T-helper 1 cell treated with Interleukin-12 subunit alpha and Interleukin-12 subunit beta and Interleukin-4 antibody, amounts not matched to agents 30 ng/mL and 1 ng/mL, for 36 hours (primary cell): ENCODE measurements around the gene PVALEF. TPM values are rescaled to one million over a fixed set of nuclear protein-coding genes. Genes with fewer than 3 reads are reported as not detected.
"Not testable (repeated sequence)": the region's sequence is repeated elsewhere in the genome, so short reads cannot be mapped to it uniquely, and the experiment has no call there.

ENCODE experiments used
- intact Hi-C: fragments of 100-400 bp; cut with micrococcal nuclease; formaldehyde crosslinking; loops from one replicate; pipeline ENCODE4 v1.15.1; 2024
- total RNA-seq: library from RNA; stranded (reverse); gene quantifications from 2 replicates; pipeline ENCODE4 v1.2.3, GENCODE V29; 2022

The PVALEF gene
- total RNA-seq, 1 donor from 2014 or later: not detected

DNA sequence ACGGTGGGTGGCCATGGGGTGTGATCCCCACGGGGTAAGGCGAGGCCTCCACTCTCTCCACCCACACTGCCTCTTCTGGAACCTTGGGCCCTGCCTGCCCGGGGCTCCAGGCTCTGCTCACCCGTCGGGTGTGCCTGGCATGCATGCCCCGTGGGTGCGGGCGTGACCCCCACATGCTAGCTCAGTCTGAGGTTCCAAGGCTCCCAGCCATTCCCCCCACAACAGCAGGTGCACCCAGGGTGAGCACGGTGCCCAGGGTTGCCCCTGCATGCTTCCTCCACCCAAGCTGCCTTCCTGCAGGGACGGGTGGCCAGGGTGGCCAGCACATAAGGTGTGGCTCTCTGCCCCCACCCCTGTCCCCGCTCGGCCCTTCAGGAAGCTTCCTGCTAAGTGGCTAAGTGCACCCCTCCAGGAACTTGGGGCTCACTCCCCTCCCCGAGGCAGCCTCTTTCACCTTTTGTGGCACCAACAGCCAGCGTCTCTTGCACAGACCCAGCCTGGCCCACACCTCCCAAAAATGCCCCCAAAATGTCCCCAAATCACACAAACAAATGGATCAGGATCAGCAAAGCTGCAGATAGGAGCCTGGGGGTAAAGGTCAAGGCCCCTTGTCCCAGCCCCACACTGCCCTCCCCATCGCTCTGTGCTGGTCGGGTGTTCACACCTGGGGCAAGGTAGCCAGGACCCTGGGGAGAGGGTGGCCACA lies 21.4 kb upstream of the PVALEF start:
- intact Hi-C loops: no loop called here

DNA sequence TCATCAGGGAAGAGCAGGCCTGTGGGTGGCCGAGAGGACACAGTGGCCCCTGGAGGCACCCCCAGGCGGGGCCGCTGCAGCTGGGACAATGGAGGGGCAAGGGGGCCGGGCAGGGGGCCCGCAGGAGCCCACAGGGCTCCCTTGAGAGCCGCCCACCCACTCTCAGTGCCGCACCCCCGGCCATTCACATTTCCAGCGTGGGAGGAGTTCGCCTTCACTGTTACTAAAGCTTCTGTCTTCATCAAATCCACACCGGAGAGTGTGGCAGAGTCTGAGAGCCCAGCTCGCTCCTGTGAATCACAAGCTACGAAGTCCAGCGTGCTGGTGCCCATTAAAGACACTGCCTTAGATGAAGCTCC lies 20.9 kb upstream of the PVALEF start:
- intact Hi-C loops: no loop called here

DNA sequence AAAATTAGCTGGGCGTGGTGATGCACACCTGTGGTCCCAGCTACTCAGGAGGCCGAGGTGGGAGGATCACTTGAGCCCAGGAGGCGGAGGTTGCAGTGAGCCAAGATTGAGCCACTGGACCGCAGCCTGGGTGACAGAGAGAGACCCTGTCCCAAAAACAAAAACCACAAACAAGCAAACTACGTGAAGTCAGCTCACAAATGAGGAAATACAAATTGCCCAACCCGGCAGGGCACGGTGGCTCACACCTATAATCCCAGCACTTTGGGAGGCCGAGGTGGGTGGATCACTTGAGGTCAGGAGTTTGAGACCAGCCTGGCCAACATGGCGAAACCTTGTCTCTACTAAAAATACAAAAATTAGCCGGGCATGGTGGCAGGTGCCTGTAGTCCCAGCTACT lies 19.1 kb upstream of the PVALEF start:
- intact Hi-C loops: not testable (repeated sequence)

DNA sequence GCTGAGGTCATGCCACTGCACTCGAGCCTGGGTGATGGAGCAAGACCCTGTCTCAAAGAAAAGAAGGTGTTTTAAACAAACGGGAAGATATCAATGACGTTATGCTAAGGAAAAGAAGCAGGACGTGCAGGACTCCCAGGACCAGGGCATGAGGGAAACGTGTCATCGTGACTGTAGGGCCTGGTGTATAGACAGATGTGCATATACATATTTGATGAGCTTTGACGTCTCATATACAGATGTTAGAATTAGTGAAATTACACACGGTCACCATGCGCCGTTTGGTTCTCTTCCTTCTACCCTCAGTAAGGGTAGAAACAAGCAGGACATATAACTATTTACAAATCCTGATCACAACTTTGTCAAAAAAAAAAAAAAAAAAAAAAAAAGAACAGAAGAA lies 17.6 kb upstream of the PVALEF start:
- intact Hi-C loops: no loop called here

DNA sequence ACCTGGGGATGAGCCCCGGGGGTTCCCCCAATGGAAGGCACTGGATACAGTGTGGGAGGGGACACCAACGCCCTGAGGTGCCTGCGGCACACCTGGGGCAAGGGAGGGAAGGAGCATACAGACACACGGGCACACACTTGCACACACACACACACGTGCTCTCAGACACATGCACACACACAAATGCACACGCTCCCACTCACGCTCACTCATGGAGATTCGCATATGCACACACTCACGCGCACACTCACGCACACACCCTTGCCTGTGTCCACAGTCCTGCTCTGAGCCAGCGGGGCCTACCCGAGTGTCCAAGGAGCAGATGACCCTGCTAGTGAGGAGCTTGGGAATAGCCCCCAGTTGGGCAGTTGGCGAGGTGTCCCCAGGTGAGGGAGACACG lies 16.7 kb upstream of the PVALEF start:
- intact Hi-C loops: no loop called here

DNA sequence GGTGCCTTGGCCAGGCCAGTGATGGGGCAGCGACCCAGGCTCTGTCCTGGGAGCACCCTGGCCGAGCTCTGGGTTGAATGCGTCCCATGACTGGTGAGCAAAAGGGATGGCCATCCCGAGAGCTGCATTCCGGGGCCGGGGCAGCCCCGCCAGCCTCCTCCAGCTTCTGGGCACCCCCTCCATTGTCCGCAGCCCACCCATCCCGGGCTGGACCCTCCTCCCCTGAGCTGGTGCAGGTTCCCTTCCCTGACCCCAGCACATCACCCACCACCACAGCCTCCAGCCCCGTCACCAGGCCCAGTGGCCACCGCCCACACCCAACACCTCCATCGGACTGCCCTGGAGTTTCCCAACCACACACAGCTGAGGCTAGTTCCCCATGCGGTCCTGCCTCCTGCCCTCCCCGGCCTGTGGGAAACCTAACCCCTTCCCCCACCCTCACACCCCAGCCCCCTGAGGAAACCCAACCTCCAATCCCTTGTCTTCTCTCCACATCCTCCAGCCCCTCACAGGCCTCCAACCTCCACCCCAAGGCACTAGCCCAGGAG lies 16.2 kb upstream of the PVALEF start:
- intact Hi-C loops: no loop called here

DNA sequence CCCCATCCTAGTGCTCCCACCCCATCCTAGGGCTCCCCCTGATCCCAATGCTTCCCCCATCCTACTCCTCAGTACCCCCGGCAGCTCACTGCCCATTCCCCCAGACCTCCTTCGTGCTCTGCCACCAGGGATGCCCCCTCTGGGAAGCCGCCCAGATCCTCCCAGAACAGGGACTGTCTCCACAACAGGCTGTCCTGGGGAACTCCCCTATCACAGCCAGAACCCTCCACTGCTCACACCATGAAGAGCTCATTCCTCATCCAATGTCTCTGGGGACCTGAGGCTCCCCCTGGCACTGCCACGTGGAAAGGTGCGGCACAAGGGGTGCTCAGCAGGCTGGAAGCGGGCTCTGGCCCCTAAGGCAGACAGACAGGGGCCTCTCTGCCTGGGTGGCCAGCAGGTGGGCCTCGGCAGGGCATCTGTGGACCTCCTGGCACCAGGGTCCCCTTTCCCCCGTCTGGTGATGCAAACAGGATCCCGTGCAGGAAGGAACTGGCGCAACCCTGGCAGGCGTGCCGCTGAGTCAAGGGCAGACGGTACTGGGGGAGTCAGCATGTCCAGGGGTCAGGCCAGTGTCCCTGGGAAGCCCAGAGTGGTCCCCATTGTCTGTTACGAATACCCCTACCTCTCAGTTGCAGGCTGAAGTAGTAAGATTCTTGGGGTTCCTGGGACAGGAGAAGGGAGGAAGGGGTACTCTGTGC lies 14.8 kb upstream of the PVALEF start:
- intact Hi-C loops: no loop called here

DNA sequence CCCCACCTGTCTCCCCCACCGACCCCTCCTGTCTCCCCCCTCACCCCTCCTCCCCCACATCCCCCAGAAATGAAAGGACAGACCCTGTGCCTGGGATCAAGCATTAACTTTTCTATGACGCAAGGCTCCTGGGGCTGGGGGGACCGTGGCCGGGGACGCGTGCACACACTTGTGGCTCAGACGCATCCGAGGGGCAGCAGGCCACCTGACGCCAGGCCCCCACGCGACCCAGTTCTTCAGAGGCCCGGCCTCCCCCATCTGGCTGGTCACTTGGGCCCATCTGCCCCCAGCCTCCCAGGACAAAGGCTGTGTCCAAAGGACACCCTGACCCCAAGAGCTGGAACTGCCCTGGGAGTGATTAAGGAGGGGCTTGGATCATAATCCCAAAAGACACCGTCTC lies 14.0 kb upstream of the PVALEF start:
- intact Hi-C loops: no loop called here

DNA sequence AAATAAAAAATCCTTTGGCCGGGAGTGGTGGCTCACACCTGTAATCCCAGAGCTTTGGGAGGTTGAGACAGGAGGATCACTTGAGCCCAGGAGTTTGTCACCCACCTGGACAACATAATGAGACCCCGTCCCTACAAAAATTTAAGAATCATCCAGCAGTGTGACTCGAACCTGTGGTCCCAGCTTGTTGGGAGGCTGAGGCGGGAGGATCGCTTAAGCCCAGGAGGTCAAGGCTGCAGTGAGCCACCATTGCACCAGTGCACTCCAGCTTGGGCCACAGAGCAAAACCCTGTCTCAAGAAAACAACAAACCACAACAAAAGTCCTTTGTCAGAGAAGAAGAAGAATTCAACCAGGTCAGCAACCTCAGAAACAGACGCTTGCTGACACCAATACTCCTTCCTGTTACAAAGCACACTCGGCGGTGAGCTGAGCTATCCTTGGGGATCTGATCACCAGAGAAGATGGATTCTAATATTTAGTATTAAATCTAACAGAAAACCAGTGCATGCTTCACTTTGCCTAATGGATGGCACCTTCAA lies 12.9 kb upstream of the PVALEF start:
- intact Hi-C loops: no loop called here

DNA sequence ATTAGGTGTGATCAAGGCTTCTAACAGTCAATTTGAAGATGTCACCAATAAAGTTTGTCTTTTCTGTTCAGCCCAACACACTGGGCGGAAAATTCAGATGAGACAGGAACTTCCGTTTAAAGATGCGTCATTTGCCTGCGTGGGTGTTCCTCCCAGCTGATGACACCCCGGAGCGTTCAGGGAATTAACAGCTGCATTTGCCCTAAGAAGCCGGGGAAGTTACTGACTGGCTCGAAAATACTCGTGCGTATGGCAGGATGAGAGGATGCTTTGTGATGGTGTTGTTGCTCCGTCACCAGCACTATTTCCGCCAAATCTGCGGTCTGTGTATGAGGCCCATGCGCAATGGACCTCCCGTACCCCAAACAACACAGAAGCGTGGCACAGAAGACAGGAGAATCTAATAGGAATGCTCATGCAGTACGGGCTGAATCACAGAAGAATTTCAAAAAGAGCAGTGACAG lies 11.9 kb upstream of the PVALEF start:
- intact Hi-C loops: no loop called here

DNA sequence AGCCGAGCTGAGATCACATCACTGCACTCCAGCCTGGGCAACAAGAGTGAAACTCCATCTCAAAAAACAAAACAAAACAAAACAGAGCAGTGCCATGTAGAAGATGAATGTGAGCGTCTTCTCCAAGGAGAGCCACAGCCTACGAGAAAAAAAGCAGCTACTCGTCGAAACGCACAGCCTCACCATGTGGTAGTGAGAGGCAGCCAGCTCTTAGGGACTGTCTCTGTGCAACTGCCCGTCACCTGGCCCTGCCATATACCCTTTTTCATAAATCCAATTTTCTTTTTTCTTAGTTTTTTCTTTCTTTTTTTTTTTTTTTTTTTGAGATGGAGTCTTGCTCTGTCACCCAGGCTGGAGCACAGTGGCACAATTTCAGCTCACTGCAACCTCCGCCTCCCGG lies 11.3 kb upstream of the PVALEF start:
- intact Hi-C loops: not testable (repeated sequence)

DNA sequence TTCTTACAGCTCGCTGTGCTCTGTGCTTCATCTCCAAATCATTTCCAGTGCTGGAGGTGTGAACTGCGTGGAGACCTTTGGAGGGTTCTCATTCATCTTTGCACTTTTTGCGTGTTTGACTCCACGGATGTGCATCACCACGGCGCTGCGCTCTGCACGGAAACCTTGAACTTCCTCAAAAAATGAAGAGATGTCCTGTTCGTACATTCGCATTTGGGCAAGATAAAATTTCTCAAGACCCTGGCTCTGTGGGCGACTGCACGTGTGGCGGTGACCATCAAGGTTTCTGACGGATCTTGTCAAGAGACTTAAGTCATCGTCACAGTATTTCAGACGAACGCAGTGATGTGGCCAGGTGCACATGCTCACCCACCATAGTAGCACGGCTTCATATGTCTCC lies 10.3 kb upstream of the PVALEF start:
- intact Hi-C loops: no loop called here

DNA sequence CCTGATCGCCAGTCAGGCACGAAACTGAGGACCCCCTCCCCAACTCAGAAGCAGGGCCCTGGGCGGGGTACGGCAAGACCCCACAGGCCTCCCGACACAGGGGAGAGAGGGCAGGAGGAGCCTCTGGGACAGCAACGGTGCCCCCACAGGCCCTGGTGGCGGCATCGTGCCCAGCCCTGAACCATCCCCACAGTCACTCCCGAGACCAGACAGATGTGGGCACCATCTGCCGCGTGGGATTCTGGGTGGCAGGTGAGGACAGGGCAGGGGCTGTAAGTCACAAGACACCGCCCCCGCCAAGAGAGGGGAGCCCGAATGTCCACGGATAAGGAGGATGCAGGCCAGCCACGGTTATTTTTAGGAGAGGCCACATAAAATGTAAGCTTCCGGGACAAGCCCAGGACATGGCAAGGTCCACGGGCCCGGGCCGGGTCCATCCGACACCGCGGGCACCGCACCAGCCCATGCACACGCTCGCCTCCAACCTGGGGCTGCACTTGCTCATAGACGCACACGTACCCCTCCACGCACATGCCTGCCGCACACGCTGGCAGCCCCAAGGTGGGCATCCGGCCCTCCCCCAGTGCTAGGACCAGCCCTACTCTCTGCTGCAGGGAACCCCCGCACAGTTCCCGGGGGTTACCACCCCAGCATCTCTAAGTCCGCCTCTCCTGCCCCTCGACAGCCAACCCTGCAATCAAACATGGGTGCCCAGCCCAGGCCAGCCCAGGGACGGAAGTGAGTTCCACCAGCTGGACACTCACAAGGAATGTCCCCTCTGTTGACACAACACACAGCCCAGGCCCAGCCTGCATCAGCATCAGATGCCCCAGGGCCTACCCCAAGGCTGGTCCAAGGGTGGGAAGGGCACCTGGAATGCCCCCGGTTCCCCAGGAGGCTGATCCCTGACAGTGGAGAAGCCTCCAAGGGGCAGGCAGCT lies 8.2 kb upstream of the PVALEF start:
- intact Hi-C loops: no loop called here

DNA sequence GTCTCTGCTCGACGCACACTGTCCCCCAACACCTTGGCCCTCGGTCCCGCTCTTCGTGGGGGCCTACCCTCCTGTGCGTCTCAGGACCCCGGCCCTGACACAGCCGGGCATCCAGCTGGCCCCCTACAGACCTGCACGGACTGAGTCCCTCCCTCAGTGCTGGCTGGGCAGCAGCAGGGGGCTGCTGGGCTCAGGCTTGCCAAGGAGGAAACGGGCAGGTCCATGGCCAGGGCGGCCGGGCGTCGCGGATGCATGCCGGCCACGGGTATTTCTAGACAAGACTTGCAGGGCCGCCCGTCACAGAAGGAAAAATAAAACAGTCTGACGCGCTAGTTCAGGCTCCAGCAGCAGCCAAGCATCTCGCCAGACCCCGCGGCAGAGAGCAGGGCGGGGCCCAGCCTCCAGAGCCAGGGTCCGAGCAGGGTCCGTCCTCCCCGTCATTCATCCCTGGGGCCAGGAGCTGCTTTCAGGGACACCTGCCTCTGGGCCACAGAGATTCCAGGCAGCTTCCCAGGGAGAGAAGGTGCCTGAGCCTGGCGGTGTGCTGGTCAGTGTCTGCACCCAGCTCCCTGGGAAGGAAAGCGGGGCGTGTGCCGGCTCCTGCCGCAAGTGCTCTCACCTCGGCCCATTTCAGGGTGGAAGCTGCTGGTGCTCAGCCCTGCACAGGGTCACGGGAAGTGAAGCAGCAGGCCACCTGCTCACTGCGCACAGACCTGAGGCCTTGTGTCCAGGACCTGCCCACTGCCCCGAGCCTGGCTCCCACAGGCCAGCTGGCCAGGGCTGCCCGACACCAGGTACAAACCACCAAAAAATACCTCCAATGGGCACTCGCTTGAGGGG lies 7.2 kb upstream of the PVALEF start:
- intact Hi-C loops: no loop called here

DNA sequence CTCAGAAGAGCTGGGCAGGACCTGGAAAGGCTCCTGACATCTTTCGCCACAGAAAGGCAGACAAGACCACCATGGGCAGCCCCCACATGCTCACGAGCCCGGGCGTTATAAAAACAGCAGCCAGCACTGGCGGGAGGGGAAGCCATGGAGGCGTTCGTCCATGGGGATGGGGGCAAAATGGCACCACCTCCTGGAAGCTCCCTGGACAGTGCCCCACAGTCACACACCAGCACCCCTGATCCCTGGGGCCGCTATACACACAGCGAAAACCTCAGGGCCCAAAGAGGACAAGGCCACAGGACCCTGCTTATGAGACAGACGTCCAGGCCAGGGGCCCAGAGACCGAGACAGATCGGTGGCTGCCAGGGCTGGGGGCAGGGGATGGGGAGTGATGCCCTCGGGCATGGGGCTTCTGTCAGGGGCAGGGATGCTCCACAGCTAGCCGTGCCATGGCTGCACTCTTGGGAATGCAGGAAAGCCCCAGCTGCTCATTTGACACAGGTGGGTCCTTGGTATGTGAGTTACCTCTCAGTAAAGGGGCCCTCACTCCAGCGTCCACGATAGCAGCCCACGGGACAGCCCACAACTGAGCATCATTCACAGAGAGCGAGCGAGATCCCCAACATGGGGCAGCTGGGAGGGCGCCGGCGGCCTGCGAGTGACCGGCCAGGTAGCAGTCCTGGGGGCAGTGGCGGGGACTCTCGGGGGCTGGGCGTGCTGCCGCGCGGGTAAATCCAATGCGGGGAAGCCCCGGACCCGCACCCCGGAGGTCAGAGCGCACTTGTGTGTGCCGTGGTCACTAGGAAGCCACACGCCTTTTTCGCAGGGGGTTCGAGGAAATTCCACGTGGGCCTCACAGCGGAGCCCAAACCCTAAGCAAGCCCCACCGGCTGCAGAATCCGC lies 6.4 kb upstream of the PVALEF start:
- intact Hi-C loops: no loop called here

DNA sequence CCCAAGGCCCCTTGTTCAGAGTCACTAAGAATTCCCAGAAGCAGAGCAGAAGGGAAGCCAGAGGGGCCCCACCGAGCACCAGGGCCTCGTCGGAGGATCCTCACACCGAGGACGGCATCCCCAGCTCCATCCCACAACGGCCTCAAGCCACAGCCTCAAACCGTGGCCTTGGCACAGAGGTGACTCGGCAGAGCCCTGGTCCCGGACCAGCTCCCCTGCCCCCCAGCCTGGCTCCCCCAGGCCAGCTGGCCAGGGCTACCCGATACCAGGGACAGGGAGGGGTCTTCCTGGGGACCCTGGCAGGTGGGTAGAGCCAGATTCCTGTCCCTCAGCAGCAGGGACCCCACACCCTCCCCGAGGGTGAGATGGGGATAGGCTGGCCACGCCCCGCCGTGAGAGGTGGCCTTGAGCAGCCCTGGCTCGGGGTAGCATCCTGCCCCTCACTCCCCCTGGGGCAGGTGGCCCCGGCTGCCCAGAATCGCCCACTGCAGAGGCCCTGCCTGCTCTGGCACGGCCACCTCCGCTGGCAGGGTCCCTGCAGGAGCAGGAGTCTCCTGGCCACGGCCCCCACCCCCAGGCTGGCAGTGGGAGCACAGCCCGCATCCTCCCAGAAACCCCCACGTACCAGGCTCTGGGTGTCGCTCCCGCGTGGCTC lies 5.6 kb upstream of the PVALEF start:
- intact Hi-C loops: no loop called here

DNA sequence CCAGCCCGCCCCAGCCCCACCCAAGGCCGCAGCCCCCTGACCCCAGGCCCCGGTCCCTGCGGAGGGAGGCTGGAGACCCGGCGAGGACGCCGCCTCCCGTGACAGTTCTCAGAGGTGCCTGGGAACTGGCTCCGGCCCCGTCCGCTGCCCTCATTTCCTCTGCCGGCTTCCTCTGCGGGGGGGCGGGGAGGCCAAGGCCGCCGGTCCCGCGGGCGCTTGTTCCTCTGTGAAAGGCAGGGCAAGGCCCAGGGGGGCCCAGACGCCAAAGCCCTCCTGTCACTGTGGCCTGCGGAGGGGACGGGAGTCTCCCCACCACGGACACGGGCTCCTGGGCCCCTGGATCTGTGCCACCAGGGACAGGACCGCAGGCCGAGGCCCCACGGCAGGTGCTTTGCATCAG lies 5.0 kb upstream of the PVALEF start:
- intact Hi-C loops: no loop called here

DNA sequence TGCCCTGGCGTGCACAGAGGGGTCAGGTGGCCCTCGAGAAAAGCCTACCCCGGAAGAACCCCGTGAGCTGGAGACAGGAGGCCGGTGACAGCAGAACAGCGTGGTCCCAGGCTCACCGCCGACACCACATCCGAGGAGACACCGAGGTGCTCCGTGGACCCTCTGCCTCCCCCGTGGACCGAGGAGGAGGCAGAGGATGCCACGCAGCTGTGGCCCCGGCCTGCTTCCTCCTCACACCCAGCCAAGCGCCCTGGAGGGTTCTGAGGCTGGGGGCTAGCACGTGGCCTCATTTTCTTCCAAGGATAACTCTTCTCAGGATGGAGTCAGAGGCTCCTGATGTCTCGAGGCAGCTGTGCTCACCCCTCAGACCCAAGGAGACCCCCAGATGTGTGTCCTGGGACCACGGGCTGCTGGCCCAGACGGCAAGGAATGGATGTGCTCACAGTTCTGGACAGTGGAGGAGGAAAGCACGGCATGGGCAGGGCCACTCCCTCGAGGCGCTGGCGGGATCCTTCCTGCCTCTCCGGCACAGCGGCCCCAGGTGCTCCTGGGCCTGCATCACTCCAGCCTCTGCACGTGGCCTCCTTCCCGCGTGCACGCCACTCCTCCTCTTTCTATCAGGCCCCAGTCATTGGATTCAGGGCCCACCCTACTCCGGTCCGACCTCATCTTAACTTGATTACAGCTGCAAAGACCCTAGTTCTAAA lies 4.4 kb upstream of the PVALEF start:
- intact Hi-C loops: no loop called here
